GM19455 (cell line): Measurements from ENCODE around the gene PDXP.
"Not testable (repeated sequence)": the region's sequence is repeated elsewhere in the genome, so short reads cannot be mapped to it uniquely, and the experiment has no call there.

Source experiments
- ATAC-seq: cut with Tn5 transposase; IDR thresholded peaks from one replicate; pipeline ENCODE4 v1.9.1; 2021; ENCODE audit not compliant: unreplicated experiment

PDXP gene

GRCh38 chr22:37672920-37673455 lies 14.5 kb downstream of the PDXP start:
- no peak for ATAC-seq

GRCh38 chr22:37674248-37674647 lies 15.7 kb downstream of the PDXP start:
- ATAC-seq, result no peak

DNA sequence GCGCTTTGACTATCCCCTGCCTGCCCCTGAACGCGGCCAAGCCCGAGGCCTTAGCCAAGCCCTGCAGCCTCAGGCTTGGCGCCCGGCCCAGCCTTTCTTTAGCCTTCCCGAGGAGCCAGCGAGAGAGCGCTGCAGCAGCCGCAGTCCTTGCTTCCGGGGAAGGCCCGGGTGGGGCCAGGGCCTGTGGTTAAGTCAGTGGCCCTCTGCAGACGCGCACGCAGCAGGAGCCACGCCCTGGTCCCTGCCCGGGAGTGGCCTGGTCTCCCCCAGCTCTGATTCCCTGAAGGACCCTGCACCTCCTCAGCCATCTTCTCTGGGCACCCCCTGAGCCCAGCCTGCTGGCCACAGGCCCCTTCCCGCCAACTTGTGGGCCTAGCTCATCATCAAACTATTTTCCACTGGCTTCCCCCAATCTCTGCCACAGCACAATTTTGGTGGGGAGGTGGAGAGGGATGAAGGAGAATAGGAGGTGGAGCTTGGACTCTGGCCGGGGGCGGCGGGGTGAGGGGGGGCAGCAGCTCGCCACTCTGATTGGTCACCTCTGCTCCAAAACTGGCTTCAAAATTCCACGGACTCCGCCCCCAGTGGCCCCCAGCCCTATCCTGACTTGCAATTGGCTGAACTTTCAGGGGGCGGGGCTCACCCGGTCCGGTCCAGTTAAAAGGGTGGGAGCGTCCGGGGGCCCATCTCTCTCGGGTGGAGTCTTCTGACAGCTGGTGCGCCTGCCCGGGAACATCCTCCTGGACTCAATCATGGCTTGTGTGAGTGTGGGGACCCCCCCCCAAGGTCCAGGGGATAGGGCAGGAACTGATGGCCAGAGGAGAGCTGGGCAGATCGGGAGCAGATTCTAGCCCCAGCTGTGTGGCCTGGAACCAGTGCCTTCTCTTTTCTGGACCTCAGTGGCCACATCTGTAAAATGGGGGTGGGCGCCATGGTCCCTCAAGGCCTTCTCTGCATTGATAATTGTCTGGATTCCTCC lies 16.7 kb downstream of the PDXP start, which contains the start of gene LGALS1:
LGALS1 (plus strand) TSS at position 686 of the 979 bp plus-strand sequence; CDS start at position 753, 67 bp downstream.
- peak; percentile 39 for ATAC-seq

DNA sequence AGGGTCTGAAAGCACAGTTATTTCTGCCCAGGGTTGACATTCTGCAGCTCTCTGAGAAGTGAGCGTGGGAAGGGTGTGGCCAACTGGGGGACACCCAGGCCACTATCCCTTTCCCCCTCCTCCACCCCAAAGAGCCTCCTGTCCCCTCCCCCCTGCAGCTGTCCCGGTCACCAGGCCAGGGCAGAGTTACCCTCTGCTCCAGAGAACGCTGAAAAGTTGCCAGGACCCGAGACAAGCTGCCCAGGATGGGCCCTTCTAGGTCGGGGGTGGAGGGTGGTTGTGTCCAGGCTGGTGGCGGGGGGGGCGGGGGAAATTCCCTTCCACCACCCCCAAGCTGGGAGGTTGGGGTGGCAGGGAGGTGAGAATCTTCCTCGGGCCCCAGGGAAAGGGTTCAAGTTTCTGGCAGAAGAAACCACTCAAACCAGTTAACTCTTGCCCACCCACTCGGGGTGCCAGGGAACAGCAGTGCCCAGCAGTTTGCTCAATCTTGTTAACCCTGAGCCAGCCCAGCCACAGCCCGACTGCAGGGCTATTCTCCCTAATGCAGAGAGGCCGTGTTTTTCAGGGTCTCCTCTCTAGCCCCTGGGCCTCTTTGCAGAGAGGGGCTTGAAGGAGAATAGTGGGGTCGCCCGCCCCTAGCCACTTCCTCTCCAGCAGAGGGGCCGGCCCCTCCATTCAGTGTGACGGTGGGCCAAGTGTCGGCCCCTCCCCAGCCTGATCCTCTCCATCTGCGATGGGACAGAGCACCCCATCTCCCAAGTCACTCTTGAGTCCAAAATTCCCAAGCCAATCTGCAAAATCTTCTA lies 17.6 kb downstream of the PDXP start:
- no peak for ATAC-seq

GRCh38 chr22:37676736-37677492 lies 18.4 kb downstream of the PDXP start:
- ATAC-seq, result peak; percentile 61

DNA sequence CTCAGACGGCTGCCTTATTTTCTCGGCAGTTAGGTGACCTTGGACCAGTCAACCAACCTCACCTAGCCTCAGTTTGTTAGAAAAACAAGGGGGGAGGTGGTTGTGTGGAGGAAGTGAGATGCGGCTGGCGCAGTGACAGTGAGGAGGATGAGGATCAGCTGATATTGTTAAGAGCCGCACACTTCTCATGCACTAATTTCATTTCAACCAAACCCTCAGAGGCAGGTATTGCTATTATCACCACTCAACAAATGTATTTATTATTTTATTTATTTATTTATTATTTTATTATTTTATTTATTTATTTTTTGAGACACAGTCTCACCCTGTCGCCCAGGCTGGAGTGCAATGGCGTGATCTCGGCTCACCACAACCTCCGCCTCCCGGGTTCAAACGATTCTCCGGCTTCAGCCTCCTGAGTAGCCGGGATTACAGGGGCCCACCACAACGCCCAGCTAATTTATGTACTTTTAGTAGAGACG lies 19.0 kb downstream of the PDXP start:
- peak; percentile 8 for ATAC-seq

GRCh38 chr22:37678372-37678771 lies 19.8 kb downstream of the PDXP start:
- ATAC-seq, result no peak

DNA sequence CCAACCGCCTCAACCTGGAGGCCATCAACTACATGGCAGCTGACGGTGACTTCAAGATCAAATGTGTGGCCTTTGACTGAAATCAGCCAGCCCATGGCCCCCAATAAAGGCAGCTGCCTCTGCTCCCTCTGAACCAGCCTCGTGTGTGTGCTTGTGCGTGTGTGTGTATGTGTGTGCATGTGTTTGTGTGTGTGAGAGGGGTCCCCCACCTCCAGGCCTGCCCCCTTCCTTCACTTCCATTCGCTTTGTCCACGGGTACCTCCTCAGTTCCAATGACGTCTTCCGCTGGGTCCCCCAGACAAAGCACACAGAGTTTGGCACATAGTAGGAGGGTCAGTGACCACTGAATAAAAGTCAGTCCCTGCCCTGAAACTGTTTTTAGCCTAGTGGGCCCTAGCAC lies 21.1 kb downstream of the PDXP start:
- ATAC-seq, result no peak

- no peak for ATAC-seq
Measured at GRCh38 chr22:37680191-37680851, 21.8 kb downstream of the PDXP start.

DNA sequence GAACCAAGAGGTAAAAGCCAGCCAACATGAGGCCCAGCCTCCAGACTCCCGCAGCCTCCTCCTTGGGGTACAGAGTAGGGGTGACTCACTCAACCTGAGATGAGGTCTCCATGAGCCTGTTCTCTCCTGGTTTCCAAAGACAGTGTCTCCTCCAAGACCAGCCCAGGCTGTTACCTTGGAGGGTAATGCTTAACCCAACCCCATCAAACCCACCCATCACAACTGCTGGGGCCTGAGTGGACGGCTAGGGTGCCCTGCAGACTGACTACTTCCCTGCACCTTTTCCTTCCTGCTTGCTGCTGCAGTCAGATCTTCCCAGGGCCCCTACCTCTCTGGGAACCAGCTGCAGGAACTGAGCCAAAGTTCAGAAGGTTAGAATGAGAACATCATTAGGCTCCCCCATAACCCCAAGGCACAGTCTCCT lies 22.5 kb downstream of the PDXP start:
- ATAC-seq, result no peak

GRCh38 chr22:37681556-37682049 lies 23.1 kb downstream of the PDXP start:
- ATAC-seq, result no peak

GRCh38 chr22:37684803-37685615 lies 26.5 kb downstream of the PDXP start:
- ATAC-seq, result no peak

- peak; percentile 79 for ATAC-seq
Measured at GRCh38 chr22:37686002-37686982, 27.8 kb downstream of the PDXP start, which contains the start of gene NOL12. NOL12 (plus strand) TSS chr22:37686343; CDS start chr22:37686393, 50 bp downstream.

- ATAC-seq, result no peak
Measured at GRCh38 chr22:37690407-37690806, 31.9 kb downstream of the PDXP start.

GRCh38 chr22:37690901-37691504 lies 32.5 kb downstream of the PDXP start:
- ATAC-seq, result no peak

GRCh38 chr22:37692627-37693285 lies 34.2 kb downstream of the PDXP start:
- ATAC-seq, result no peak

DNA sequence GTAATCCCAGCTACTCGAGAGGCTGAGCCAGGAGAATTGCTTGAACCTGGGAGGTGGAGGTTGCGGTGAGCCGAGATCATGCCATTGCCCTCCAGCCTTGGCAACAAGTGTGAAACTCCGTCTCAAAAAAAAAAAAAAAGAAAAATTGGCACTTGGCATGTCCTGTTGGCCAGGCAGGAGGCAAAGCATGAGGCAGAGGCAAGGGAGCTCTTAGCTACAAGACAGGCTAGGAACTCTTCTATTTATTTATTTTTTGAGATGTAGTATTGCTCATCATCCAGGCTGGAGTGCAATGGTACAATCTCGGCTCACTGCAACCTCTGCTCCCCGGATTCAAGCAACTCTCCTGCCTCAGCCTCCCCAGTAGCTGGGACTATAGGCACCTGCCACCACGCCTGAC lies 35.6 kb downstream of the PDXP start:
- not testable (repeated sequence) for ATAC-seq
